WTC11 (cell line): ENCODE measurements around the gene GRIN1. TPM values are rescaled to one million over a fixed set of nuclear protein-coding genes. Genes with fewer than 3 reads are reported as not detected.

ENCODE experiments used
- ATAC-seq: fragments of 200-7000 bp; cut with Tn5 transposase; 2 replicates; pipeline ENCODE4 v1.10.0; 2021; ENCODE audit warnings: mild to moderate bottlenecking, moderate library complexity
- CTCF ChIA-PET: fragments of 300-600 bp; sonication (Branson Sonifier 250); formaldehyde crosslinking; loops from one replicate; lab custom pipeline; 2021; ENCODE audit warnings: antibody characterized with exemption; lab: Charles Lee
- POLR2A ChIA-PET: fragments of 350-600 bp; sonication (Branson Sonifier 250); formaldehyde crosslinking; loops from one replicate; lab custom pipeline; 2021; ENCODE audit warnings: antibody characterized with exemption; lab: Charles Lee
- DNase-seq: peaks from one replicate; pipeline ENCODE4 v3.0.0; 2021; ENCODE audit warnings: low spot score
- H3K27ac Mint-ChIP-seq: 2 replicates; pipeline ENCODE4 v1.8.0; 2021; ENCODE audit warnings: mixed read lengths
- H3K27me3 Mint-ChIP-seq: 2 replicates; pipeline ENCODE4 v1.8.0; 2021; ENCODE audit warnings: low read depth, mild to moderate bottlenecking, moderate library complexity, mixed read lengths
- H3K36me3 Mint-ChIP-seq: 2 replicates; pipeline ENCODE4 v1.8.0; 2021; ENCODE audit warnings: mixed read lengths
- H3K4me1 Mint-ChIP-seq: 2 replicates; pipeline ENCODE4 v1.8.0; 2022; ENCODE audit warnings: mixed read lengths
- H3K4me3 Mint-ChIP-seq: 2 replicates; pipeline ENCODE4 v1.8.0; 2021; ENCODE audit warnings: mild to moderate bottlenecking, moderate library complexity, mixed read lengths
- H3K9me3 Mint-ChIP-seq: 2 replicates; pipeline ENCODE4 v1.8.0; 2021; ENCODE audit warnings: mixed read lengths
- CBFB ChIP-seq: sonication (generic); formaldehyde crosslinking; IDR thresholded peaks from 2 replicates; pipeline ENCODE4 v1.8.1; 2022; ENCODE audit warnings: mild to moderate bottlenecking, low read depth, missing genetic modification reagents
- CREB1 ChIP-seq: sonication (generic); formaldehyde crosslinking; IDR thresholded peaks from 2 replicates; pipeline ENCODE4 v1.8.0; 2023; ENCODE audit warnings: mild to moderate bottlenecking, missing genetic modification reagents
- ELF4 ChIP-seq: sonication (generic); formaldehyde crosslinking; IDR thresholded peaks from 2 replicates; pipeline ENCODE4 v1.8.1; 2022; ENCODE audit warnings: low read depth, mild to moderate bottlenecking, moderate library complexity, missing genetic modification reagents
- FOXP1 ChIP-seq: sonication (generic); formaldehyde crosslinking; IDR thresholded peaks from 2 replicates; pipeline ENCODE4 v1.8.0; 2022; ENCODE audit warnings: missing genetic modification reagents, mild to moderate bottlenecking, moderate library complexity, borderline replicate concordance
- GABPB1 ChIP-seq: sonication (generic); formaldehyde crosslinking; IDR thresholded peaks from 2 replicates; pipeline ENCODE4 v1.8.1; 2023; ENCODE audit warnings: mild to moderate bottlenecking, missing genetic modification reagents
- GTF2I ChIP-seq: fragments of 250-450 bp; sonication (Bioruptor Pico); conservative IDR thresholded peaks from 2 replicates; pipeline ENCODE4 v1.4.0; 2021; ENCODE audit warnings: mild to moderate bottlenecking
- MXD4 ChIP-seq: fragments of 250-450 bp; sonication (Bioruptor Pico); IDR thresholded peaks from 2 replicates; pipeline ENCODE4 v1.8.0; 2021; ENCODE audit warnings: mild to moderate bottlenecking, moderate library complexity, borderline replicate concordance
- OVOL2 ChIP-seq: fragments of 250-450 bp; sonication (Bioruptor Pico); IDR thresholded peaks from 2 replicates; pipeline ENCODE4 v1.9.0; 2021; ENCODE audit warnings: mild to moderate bottlenecking, borderline replicate concordance
- ZNF232 ChIP-seq: sonication (generic); formaldehyde crosslinking; IDR thresholded peaks from 2 replicates; pipeline ENCODE4 v1.8.0; 2022; ENCODE audit warnings: mild to moderate bottlenecking, missing genetic modification reagents
- ZNF317 ChIP-seq: sonication (generic); formaldehyde crosslinking; IDR thresholded peaks from 2 replicates; pipeline ENCODE4 v1.8.1; 2023; ENCODE audit warnings: low read depth, mild to moderate bottlenecking, moderate library complexity, missing genetic modification reagents, borderline replicate concordance
- ZNF396 ChIP-seq: fragments of 250-450 bp; sonication (Bioruptor Pico); IDR thresholded peaks from 2 replicates; pipeline ENCODE4 v1.8.0; 2021; ENCODE audit warnings: mild to moderate bottlenecking, moderate library complexity, borderline replicate concordance
- ZNF671 ChIP-seq: fragments of 250-450 bp; sonication (Bioruptor Pico); IDR thresholded peaks from 2 replicates; pipeline ENCODE4 v1.8.0; 2021; ENCODE audit warnings: mild to moderate bottlenecking
- total RNA-seq: library from RNA; stranded (reverse); gene quantifications from 3 replicates; pipeline ENCODE4 v1.2.3, GENCODE V29; 2021
- TF ChIP-seq, protein P1 (sequence below): fragments of 200-600 bp; IDR thresholded peaks from 2 replicates; pipeline ENCODE4 v1.8.0; 2022; ENCODE audit warnings: antibody characterized with exemption
- TF ChIP-seq, protein P2 (sequence below): sonication (generic); formaldehyde crosslinking; IDR thresholded peaks from 2 replicates; pipeline ENCODE4 v1.8.1; 2022; ENCODE audit warnings: mild to moderate bottlenecking, moderate library complexity, missing genetic modification reagents
- TF ChIP-seq, protein P3 (sequence below): fragments of 250-450 bp; sonication (Bioruptor Pico); IDR thresholded peaks from 2 replicates; pipeline ENCODE4 v1.8.0; 2021; ENCODE audit warnings: mild to moderate bottlenecking
- TF ChIP-seq, protein P4 (sequence below): sonication (generic); formaldehyde crosslinking; IDR thresholded peaks from 2 replicates; pipeline ENCODE4 v1.8.0; 2022; ENCODE audit warnings: mild to moderate bottlenecking, missing genetic modification reagents
- TF ChIP-seq, protein P5 (sequence below): sonication (generic); formaldehyde crosslinking; IDR thresholded peaks from 2 replicates; pipeline ENCODE4 v1.8.0; 2023; ENCODE audit warnings: missing genetic modification reagents, mild to moderate bottlenecking, borderline replicate concordance
- TF ChIP-seq, protein P6 (sequence below): fragments of 250-450 bp; sonication (Bioruptor Pico); IDR thresholded peaks from 2 replicates; pipeline ENCODE4 v1.9.0; 2021; ENCODE audit warnings: mild to moderate bottlenecking, borderline replicate concordance
- TF ChIP-seq, protein P7 (sequence below): sonication (generic); formaldehyde crosslinking; IDR thresholded peaks from 2 replicates; pipeline ENCODE4 v1.8.1; 2022; ENCODE audit warnings: low read depth, mild to moderate bottlenecking, moderate library complexity, missing genetic modification reagents, borderline replicate concordance

The GRIN1 gene
- total RNA-seq, 1 experiment from 2014 or later, result 4.1 TPM

DNA sequence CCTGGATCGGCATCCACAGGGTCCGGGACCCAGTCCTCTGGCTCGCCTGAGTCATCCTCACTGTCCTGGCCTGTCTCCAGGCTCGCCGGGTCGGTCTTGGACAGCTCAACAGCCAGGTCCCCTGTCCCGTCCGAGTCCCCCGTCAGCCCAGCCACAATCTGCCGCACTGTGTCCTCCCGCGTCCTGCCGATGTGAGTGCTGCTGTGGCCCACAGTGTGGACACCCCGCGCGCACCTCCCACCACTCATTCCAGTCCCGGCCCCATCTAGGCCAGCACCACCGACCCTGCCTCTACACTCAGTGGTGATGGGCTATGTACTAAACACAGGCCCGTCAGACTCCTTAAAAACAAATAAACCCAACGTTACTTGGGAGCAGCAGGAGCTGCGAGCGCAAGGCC is 42.7 kb downstream of the GRIN1 start (continued):
- TF ChIP-seq CREB1 (CRISPR knock-in tag) (no peak), FOXP1 (CRISPR knock-in tag) (no peak), CBFB (CRISPR knock-in tag) (no peak), ZNF671 (CRISPR knock-in tag) (no peak)

DNA sequence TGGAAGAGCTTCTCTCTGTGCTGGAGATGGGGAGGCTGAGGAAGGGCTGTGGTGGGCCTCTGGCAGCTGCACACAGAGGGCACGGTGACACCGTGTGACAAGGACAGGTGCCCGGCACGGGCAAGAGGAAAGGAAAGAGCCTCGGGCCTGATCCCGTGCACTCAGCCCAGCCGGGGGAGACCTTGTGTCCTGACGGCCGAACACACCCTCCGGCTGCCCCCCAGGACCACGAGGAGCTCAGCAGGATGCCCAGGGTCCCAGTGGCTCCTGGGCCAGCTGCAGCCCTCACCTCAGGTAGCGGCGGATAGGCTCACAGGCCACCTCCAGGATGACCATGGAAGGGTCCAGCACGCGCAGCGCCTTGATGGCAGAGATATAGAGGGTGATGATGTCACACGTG is 43.9 kb downstream of the GRIN1 start:
- H3K27me3 Mint-ChIP-seq, result no peaks in the 10 kb centered on the region; the same call in 1 of the 2 replicates
- no peak for TF ChIP-seq ZNF396 (CRISPR knock-in tag)
- TF ChIP-seq ZNF671 (CRISPR knock-in tag), result no peak
- TF ChIP-seq GABPB1 (CRISPR knock-in tag), result no peak
- TF ChIP-seq GTF2I (CRISPR knock-in tag), result no peak
- TF ChIP-seq ELF4, result no peak
- TF ChIP-seq ZNF317 (CRISPR knock-in tag), result no peak
- no peak for TF ChIP-seq OVOL2
- TF ChIP-seq, protein P1, sequence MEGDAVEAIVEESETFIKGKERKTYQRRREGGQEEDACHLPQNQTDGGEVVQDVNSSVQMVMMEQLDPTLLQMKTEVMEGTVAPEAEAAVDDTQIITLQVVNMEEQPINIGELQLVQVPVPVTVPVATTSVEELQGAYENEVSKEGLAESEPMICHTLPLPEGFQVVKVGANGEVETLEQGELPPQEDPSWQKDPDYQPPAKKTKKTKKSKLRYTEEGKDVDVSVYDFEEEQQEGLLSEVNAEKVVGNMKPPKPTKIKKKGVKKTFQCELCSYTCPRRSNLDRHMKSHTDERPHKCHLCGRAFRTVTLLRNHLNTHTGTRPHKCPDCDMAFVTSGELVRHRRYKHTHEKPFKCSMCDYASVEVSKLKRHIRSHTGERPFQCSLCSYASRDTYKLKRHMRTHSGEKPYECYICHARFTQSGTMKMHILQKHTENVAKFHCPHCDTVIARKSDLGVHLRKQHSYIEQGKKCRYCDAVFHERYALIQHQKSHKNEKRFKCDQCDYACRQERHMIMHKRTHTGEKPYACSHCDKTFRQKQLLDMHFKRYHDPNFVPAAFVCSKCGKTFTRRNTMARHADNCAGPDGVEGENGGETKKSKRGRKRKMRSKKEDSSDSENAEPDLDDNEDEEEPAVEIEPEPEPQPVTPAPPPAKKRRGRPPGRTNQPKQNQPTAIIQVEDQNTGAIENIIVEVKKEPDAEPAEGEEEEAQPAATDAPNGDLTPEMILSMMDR, result no peak
- no peak for TF ChIP-seq ZNF232 (CRISPR knock-in tag)
- TF ChIP-seq, protein P2, sequence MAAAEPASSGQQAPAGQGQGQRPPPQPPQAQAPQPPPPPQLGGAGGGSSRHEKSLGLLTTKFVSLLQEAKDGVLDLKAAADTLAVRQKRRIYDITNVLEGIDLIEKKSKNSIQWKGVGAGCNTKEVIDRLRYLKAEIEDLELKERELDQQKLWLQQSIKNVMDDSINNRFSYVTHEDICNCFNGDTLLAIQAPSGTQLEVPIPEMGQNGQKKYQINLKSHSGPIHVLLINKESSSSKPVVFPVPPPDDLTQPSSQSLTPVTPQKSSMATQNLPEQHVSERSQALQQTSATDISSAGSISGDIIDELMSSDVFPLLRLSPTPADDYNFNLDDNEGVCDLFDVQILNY, result no peak
- TF ChIP-seq, protein P3, sequence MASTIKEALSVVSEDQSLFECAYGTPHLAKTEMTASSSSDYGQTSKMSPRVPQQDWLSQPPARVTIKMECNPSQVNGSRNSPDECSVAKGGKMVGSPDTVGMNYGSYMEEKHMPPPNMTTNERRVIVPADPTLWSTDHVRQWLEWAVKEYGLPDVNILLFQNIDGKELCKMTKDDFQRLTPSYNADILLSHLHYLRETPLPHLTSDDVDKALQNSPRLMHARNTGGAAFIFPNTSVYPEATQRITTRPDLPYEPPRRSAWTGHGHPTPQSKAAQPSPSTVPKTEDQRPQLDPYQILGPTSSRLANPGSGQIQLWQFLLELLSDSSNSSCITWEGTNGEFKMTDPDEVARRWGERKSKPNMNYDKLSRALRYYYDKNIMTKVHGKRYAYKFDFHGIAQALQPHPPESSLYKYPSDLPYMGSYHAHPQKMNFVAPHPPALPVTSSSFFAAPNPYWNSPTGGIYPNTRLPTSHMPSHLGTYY (CRISPR knock-in tag), result no peak
- no peak for TF ChIP-seq MXD4 (CRISPR knock-in tag)
- TF ChIP-seq, protein P4, sequence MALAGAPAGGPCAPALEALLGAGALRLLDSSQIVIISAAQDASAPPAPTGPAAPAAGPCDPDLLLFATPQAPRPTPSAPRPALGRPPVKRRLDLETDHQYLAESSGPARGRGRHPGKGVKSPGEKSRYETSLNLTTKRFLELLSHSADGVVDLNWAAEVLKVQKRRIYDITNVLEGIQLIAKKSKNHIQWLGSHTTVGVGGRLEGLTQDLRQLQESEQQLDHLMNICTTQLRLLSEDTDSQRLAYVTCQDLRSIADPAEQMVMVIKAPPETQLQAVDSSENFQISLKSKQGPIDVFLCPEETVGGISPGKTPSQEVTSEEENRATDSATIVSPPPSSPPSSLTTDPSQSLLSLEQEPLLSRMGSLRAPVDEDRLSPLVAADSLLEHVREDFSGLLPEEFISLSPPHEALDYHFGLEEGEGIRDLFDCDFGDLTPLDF, result no peak
- TF ChIP-seq, protein P5, sequence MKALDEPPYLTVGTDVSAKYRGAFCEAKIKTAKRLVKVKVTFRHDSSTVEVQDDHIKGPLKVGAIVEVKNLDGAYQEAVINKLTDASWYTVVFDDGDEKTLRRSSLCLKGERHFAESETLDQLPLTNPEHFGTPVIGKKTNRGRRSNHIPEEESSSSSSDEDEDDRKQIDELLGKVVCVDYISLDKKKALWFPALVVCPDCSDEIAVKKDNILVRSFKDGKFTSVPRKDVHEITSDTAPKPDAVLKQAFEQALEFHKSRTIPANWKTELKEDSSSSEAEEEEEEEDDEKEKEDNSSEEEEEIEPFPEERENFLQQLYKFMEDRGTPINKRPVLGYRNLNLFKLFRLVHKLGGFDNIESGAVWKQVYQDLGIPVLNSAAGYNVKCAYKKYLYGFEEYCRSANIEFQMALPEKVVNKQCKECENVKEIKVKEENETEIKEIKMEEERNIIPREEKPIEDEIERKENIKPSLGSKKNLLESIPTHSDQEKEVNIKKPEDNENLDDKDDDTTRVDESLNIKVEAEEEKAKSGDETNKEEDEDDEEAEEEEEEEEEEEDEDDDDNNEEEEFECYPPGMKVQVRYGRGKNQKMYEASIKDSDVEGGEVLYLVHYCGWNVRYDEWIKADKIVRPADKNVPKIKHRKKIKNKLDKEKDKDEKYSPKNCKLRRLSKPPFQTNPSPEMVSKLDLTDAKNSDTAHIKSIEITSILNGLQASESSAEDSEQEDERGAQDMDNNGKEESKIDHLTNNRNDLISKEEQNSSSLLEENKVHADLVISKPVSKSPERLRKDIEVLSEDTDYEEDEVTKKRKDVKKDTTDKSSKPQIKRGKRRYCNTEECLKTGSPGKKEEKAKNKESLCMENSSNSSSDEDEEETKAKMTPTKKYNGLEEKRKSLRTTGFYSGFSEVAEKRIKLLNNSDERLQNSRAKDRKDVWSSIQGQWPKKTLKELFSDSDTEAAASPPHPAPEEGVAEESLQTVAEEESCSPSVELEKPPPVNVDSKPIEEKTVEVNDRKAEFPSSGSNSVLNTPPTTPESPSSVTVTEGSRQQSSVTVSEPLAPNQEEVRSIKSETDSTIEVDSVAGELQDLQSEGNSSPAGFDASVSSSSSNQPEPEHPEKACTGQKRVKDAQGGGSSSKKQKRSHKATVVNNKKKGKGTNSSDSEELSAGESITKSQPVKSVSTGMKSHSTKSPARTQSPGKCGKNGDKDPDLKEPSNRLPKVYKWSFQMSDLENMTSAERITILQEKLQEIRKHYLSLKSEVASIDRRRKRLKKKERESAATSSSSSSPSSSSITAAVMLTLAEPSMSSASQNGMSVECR, result no peak
- TF ChIP-seq CREB1 (CRISPR knock-in tag), result no peak
- TF ChIP-seq, protein P6, sequence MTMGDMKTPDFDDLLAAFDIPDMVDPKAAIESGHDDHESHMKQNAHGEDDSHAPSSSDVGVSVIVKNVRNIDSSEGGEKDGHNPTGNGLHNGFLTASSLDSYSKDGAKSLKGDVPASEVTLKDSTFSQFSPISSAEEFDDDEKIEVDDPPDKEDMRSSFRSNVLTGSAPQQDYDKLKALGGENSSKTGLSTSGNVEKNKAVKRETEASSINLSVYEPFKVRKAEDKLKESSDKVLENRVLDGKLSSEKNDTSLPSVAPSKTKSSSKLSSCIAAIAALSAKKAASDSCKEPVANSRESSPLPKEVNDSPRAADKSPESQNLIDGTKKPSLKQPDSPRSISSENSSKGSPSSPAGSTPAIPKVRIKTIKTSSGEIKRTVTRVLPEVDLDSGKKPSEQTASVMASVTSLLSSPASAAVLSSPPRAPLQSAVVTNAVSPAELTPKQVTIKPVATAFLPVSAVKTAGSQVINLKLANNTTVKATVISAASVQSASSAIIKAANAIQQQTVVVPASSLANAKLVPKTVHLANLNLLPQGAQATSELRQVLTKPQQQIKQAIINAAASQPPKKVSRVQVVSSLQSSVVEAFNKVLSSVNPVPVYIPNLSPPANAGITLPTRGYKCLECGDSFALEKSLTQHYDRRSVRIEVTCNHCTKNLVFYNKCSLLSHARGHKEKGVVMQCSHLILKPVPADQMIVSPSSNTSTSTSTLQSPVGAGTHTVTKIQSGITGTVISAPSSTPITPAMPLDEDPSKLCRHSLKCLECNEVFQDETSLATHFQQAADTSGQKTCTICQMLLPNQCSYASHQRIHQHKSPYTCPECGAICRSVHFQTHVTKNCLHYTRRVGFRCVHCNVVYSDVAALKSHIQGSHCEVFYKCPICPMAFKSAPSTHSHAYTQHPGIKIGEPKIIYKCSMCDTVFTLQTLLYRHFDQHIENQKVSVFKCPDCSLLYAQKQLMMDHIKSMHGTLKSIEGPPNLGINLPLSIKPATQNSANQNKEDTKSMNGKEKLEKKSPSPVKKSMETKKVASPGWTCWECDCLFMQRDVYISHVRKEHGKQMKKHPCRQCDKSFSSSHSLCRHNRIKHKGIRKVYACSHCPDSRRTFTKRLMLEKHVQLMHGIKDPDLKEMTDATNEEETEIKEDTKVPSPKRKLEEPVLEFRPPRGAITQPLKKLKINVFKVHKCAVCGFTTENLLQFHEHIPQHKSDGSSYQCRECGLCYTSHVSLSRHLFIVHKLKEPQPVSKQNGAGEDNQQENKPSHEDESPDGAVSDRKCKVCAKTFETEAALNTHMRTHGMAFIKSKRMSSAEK (CRISPR knock-in tag), result no peak
- TF ChIP-seq, protein P7, sequence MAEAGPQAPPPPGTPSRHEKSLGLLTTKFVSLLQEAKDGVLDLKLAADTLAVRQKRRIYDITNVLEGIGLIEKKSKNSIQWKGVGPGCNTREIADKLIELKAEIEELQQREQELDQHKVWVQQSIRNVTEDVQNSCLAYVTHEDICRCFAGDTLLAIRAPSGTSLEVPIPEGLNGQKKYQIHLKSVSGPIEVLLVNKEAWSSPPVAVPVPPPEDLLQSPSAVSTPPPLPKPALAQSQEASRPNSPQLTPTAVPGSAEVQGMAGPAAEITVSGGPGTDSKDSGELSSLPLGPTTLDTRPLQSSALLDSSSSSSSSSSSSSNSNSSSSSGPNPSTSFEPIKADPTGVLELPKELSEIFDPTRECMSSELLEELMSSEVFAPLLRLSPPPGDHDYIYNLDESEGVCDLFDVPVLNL (CRISPR knock-in tag), result no peak
- ChIA-PET POLR2A (no interaction called here), CTCF (no interaction called here)
- no peak overlapping the region for H3K4me3 Mint-ChIP-seq
- H3K27ac Mint-ChIP-seq, result no peak overlapping the region
- H3K9me3 Mint-ChIP-seq, result no peaks in the 10 kb centered on the region
- ATAC-seq (no peak), DNase-seq (no peak)
- peaks cover 9% of the 10 kb centered on the region for H3K36me3 Mint-ChIP-seq
- peaks cover 12% of the 10 kb centered on the region for H3K4me1 Mint-ChIP-seq
